Erythroblast (primary cell): ENCODE data around the gene SNED1.

Experiments
- DNase-seq, 2 experiments: peaks; one replicate each; lab custom pipeline; 2025; lab: John Stamatoyannopoulos, UW
- GATA1 ChIP-seq: IDR thresholded peaks from 2 replicates; pipeline ENCODE4 v1.6.1; 2011; ENCODE audit warnings: low read depth, mild to moderate bottlenecking, control low read depth, low read length, moderate library complexity
- POLR2A ChIP-seq: IDR thresholded peaks from 2 replicates; pipeline ENCODE4 v1.6.1; 2011; ENCODE audit warnings: mild to moderate bottlenecking, low read length

Gene SNED1

DNA sequence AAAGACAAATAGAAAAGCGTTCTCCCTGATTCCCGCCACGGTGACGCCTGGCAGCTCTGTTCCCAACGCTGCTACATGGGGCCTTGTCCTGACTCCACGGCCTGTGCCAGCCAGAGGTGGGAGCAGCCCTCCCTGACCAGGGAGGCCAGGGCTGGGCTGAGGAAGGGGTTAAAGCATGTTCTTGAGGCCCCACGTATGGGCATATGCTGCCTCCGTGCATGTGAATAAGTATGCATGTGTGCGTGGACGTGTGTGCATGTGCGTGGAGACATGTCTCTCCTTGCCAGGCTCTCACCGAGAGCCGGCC, 1.6 kb upstream of the SNED1 start:
- no peak for DNase-seq
- TF ChIP-seq GATA1 (no peak), POLR2A (no peak)

DNA sequence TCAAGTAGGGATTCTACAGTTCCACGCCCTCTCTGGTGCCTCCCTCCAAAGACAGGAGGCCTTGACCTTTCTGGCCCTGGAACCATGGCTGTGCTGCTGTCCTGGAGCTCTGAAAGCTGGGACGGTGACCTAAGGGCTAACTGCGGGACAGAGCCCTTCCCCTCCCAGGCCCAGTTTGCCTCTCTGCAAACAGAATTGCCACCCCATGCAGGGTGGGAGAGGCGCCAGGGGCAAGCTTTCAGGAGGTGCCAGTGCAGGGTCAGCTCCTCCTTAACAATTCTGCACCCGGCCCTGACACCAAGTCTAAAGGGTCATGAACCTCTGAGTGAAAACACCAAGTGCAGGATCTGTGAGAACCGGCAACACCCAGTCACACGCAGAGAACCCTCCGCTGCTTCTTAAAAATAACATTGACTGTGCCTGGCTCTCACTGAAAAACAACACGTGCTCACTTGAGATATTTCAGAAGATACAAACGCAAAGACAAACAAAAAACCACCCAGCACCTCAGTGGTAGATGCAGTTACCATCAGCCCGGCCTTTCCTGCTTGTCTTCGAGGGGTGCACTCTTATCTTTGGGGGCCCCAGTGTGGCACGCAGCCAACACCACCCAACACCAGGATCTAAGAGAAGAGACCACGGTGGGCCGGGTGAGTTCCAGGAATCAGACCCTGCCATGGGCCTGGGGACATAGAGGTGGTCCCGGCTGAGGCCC, 1.1 kb upstream of the SNED1 start:
- TF ChIP-seq GATA1 (no peak), POLR2A (no peak)
- DNase-seq: no peak

DNA sequence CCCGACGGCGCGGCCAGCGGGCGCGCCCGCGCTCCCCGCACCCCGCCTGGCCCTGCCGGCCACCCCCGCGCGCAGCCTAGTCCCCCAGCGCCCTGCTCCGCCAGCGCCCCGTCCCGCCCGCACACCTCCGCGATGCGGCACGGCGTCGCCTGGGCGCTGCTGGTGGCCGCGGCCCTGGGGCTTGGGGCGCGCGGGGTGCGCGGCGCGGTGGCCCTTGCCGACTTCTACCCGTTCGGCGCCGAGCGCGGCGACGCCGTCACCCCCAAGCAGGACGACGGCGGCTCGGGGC, 232 bp downstream of the SNED1 start:
- TF ChIP-seq POLR2A: no peak
- no peak for TF ChIP-seq GATA1
- DNase-seq: no peak

DNA sequence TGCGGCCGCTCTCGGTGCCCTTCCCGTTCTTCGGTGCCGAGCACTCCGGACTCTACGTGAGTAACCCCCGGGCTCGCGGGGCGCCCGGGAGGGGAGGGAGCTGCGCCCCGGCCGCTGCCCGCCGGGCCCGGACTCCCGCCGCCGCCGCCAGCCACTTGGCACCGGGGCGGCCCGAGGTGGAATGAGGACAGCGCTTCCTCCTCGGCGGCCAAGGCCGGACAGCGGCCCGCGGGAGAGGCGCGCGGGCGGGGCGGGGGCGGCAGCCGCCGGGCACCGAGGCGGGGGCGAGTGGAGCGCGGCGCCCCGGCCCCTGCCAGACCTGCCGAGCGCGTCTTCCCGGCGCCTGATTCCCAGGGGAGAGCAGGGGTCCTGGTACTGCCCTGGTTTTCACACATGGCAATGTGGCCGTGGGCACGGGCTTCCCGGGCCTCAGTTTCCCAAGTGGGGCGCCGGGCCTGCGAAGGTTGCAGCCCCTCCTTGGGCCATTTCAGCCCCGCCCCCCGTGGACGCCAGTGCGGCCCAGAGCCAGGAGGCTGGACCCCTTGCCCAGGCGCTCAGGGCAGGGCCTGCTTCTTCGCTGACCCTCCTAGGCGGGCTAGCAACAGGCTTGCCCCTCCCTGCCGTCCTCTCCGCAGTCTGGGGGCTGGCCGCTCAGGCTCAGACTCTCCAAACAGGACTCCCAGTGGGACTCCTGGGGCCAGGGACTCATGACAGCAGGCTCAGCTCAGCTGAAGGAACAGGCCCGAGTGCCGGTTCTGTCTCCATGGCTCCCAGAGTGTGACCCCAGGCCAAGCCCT, 775 bp downstream of the SNED1 start:
- no peak for DNase-seq
- no peak for TF ChIP-seq POLR2A
- TF ChIP-seq GATA1: no peak

DNA sequence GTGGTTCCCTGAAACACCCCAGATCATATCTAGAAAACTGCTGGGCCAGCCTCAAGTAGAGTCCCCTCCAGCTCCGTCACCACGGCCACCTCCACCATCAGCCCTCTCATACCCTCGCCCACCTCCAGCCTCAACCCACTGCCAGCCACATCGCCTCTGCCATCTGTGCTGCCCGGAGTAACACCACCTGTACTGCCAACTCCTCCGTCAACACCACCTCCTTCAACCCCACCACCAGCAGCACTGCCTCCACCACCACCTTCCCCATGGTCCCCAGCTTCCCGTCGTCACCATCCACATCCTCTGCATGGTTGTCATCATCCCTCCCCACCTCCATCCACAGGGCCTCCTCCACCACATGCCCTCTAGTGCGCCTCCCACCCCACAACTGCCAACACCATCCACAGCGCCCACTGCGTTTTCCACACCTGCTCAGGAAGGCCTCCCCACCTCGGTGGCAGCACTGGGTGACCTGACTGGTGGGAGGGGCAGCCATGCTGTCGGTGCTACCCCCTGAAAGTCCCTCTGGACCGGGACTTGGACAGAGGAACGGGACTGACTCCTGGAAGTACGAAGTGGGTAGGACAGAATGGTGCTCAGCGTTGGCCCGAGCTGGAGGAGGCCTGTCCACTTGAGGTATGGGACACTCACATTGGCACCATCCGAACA, 1.6 kb downstream of the SNED1 start:
- no peak for DNase-seq
- TF ChIP-seq GATA1 (no peak), POLR2A (no peak)

DNA sequence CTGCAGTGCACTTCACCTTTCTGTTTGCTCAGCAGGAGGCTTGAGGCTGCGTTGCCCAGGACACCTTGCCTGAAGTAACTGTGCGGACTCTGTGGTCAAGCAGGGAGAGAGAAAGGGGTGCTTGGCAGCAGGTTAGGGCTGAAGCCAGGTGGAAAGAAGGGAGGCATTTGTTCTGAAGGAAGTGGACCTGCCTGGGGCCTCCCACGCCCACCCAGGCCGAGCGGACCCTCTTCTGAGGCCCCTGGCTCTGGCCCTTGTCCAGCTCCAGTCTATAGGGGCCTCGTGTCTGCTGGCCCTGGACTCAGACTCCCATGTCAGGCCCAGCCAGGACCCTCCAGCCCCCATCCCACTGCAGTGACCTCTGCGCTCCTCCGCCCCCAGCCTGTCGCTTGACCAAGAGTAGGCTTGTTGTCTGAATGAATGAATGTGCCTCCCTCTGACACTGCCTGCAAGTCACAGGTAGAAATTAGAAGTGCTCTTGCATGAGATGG, 2.5 kb downstream of the SNED1 start:
- no peak for TF ChIP-seq POLR2A
- TF ChIP-seq GATA1: no peak
- no peak for DNase-seq

DNA sequence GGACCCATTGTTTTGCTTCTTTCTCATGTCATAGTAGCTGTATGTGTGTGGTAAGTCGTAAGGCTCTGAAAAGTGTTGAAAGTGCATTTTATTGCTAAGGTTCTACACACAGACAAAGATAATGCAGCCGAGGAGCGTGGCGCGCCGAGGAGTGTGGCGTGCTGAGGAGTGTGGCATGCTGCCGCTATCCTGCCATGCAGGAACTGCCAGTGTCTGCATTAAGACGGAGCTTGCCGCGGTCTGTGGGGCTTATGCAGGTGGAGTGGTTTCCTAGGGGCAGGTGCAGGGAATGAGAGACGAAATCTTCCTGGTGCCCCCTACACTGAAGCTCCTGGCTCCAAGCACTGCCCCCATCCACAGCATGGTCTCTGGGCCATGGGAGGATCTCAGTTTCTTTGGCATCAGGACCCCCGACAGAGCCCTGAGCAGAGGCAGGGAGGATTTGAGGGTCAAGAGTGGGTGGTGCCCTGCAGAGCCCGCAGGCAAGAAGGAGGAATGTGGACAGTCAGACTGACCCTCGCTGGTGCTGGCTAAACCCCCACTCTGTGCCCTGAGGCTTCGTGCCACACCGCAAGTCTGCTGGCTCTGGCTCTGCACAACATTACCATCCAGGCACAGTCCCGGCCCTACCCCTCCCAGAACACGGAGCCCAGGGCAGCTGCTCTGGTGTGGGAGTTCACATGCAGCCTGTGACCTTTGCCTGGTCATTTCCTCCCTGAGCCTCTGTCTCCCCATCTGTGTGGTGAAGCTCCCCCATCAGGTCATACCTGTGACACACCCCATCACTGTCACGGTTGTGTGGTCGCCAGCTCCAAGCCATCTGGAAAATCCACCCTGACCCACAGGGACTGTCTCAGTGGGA, 3.2 kb downstream of the SNED1 start:
- no peak for DNase-seq
- no peak for TF ChIP-seq POLR2A
- no peak for TF ChIP-seq GATA1

DNA sequence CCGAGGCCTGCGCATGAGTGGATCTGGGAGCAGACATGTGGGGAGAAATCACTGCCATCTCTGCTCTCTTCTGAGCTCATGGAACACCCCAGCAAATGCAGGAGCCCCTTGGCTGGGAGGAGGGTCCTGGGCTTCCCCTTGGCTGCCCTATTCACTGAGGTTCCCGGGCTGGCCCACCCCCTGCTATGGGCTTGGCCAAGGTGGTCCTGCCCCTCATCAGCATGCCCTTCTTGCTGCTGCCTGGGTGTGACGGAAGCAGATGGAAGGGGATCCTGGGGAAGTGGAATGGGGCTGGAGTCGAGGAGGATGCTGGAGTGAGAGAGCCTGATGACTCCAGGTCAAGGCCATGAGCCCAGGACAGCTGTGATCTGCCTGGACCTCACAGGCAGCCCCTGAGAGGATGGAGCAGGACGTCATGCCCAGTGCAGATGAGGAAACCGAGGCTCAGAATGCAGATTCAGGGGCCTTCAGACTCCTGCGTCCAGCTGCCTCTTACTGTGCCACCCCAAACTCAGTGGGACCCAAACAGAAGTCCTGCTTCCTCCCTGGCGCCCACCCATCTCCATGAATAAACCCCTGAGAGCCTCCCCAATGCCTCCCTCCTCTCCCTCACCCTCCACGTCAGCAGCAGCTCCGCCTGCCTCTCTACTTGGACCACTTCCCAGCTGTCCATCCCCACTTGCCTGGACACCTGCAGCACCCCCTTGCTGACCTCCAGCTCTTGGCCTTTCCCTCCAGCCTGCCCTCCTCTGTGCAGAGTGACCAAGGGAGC, 4.0 kb downstream of the SNED1 start:
- no peak for TF ChIP-seq GATA1
- no peak for TF ChIP-seq POLR2A
- no peak for DNase-seq

DNA sequence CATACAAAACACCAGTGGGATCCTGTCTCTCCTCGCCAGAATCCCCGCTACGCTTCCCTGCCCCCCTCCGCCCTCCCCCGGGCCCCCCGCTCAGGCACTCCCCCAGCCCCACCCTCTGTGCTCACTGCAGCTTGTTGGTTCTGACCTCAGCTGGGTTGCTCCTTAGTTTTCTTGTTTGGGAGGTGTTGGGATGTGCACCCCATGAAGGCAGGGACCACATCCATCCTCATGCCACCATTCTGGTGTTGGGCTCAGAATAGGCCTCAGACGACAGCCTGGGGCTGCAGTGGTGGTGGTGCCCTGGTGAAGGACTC, 4.6 kb downstream of the SNED1 start:
- no peak for DNase-seq
- TF ChIP-seq POLR2A (no peak), GATA1 (no peak)

DNA sequence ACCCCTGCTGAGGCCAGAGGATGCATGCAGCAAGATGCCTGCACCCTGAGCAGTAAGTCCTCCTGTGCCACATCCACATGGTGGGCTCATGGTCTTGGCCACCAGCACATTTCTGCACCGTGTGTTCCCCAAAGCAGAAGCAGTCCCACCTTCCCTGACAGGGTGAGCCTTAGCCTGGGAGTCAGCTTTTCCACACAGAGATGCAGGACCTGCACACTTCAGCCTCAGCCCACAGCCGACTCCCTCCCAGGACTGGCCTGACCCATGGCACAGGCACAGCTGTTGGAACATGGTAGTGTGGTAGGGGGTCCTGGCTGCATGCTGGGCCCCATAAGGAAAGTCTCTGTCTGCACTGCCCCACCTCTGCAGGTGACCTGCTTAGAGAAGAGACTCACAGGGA, 5.0 kb downstream of the SNED1 start:
- TF ChIP-seq GATA1 (no peak), POLR2A (no peak)
- no peak for DNase-seq

DNA sequence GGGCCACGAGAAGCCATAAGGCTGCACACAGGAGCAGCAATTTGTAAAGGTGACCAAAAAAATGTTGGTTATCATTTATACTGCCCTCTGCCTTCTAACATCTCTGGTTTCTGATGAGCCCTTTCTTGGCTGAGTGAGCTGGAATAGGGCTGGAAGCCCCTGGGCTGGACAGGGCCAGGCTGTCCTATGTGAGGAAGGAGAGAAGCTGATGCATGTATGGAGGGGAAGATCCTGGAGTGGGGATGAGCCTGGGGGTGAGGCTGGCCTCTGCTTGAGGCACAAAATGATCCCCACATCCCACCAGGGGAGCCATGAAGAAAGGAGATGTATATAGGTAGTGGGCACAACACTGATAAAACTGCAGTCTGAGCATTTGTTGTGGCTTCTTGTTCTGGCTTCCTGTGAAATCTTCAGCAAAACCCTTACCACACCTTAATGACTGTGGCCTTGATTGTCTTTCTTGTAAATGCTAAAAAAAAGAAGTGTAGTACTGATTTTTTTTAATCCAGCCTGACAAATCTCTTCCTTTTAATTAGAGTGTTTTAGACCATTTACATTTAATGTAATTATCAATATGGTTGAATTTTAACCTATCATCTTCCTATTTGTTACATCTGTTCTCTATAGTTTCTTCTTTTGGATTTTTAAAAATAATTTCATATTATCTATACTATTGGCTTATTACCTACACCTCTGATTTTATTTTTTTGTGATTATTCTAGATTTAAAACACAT, 5.6 kb downstream of the SNED1 start:
- no peak for DNase-seq

DNA sequence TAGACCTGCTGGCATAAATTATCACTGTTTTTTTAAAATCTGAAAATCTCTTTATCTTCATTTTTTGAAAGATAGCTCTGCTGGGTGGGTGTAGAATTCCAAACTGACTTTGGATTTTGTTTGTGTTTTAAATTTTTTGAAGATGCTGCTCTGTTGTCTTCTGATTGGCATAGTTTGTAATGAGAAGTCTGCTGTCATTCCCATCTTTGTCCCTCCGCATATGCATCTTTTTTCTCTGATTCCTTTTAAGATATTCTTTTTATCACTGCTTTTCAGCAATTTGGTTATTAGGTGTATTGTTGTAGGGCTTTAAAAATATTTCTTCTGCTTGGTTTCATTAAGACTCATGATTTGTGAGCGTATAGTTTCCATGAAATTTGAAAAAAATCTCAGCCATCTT, 7.2 kb downstream of the SNED1 start:
- TF ChIP-seq POLR2A (no peak), GATA1 (no peak)
- no peak for DNase-seq

More for the DNA sequence above, 5.6 kb downstream of the SNED1 start:
- TF ChIP-seq POLR2A (no peak), GATA1 (no peak)
